Measurements from ENCODE around the gene DNER. TPM values are rescaled to one million over a fixed set of nuclear protein-coding genes. Genes with fewer than 3 reads are reported as not detected.

Gene DNER
- total RNA-seq, 1 experiment from 2014 or later, result 2.9 TPM

DNA sequence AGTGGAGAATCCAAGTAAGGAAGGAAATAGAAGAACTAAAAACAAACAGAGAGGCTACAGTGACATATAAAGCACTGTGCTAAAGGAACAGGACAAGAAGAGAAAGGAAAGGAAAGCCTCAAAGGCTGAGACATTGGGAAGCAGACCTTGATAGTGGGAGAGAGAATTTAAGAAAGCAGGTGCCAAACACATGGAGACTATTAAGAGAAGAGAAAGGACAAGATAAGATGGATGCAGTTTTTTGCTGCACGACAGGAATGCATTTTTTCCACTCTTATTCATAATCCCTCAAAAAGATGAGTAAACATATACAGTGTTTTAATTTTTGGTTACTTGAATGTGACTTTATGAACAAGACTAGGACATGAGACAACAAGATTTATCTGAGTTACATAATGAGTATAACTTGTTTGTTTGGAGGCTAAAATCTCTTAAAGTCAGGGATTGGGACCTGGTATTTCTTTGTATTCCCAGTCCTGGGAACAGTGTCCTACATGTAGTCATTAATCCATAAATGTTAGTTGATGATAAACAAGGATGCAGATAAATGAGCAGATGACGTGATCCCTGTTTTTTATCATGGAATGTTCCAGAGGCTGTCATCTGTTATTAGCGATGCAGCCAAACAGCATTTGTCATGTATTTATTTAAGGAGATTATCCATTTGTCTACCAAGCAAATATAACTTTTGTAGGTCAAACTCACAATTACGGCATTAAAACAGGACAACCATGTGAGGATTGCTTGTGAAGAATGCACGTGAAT, 141.7 kb downstream of the DNER start (continued):
- TF ChIP-seq, protein P1, sequence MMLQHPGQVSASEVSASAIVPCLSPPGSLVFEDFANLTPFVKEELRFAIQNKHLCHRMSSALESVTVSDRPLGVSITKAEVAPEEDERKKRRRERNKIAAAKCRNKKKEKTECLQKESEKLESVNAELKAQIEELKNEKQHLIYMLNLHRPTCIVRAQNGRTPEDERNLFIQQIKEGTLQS (IDR thresholded peaks at IDR 0.05), result no peak
- TF ChIP-seq SRF (IDR thresholded peaks at IDR 0.05; ENCODE audit: low read depth), result no peak
- TF ChIP-seq, protein P2, sequence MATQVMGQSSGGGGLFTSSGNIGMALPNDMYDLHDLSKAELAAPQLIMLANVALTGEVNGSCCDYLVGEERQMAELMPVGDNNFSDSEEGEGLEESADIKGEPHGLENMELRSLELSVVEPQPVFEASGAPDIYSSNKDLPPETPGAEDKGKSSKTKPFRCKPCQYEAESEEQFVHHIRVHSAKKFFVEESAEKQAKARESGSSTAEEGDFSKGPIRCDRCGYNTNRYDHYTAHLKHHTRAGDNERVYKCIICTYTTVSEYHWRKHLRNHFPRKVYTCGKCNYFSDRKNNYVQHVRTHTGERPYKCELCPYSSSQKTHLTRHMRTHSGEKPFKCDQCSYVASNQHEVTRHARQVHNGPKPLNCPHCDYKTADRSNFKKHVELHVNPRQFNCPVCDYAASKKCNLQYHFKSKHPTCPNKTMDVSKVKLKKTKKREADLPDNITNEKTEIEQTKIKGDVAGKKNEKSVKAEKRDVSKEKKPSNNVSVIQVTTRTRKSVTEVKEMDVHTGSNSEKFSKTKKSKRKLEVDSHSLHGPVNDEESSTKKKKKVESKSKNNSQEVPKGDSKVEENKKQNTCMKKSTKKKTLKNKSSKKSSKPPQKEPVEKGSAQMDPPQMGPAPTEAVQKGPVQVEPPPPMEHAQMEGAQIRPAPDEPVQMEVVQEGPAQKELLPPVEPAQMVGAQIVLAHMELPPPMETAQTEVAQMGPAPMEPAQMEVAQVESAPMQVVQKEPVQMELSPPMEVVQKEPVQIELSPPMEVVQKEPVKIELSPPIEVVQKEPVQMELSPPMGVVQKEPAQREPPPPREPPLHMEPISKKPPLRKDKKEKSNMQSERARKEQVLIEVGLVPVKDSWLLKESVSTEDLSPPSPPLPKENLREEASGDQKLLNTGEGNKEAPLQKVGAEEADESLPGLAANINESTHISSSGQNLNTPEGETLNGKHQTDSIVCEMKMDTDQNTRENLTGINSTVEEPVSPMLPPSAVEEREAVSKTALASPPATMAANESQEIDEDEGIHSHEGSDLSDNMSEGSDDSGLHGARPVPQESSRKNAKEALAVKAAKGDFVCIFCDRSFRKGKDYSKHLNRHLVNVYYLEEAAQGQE (IDR thresholded peaks at IDR 0.05; ENCODE audit: low read depth), result no peak
- TF ChIP-seq EZH2 (IDR thresholded peaks at IDR 0.05), result no peak

DNA sequence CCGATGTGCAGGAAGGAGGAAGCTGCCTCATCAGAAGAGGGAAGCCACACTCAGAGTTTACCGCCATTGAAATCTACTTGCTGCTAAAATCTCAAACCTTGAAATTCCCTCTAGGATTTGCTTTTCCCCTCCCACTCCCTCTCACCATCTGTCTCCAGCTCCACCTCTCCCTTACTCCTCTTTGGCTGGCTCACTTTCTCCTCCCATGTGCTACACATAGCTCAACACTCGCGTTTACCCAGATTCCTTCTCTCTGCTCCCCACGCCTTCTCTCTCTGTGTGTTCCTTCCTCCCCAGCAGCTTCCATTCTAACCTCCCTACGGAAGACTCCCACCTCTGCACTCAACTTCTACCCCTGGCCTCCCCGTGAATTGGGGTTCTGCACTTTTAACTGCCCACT, 143.1 kb downstream of the DNER start:
- Histone ChIP-seq H3K79me2 (ENCODE audit: insufficient read depth, low read length) (no peaks in the 10 kb centered on the region), H3K4me3 (replicated peaks in 1 of 2; ENCODE audit: low read depth in 1 of 2, low read length in 2 of 2) (no peak overlapping the region), H2AFZ (ENCODE audit: low read depth, low read length, poor library complexity, severe bottlenecking) (no peak overlapping the region), H4K20me1 (ENCODE audit: insufficient read depth) (no peaks in the 10 kb centered on the region), H3K4me1 (ENCODE audit: control insufficient read depth in 1 of 2, insufficient read depth in 2 of 2, low read length in 2 of 2) (no peaks in the 10 kb centered on the region), H3K27ac (ENCODE audit: low read depth, low read length) (no peak overlapping the region), H3K9me2 (ENCODE audit: insufficient read depth) (no peaks in the 10 kb centered on the region), H3K4me2 (ENCODE audit: low read length) (no peak overlapping the region), H3K9ac (ENCODE audit: low read length) (no peak overlapping the region), H3K27me3 (ENCODE audit: insufficient read depth, low read length) (no peaks in the 10 kb centered on the region), H3K36me3 (ENCODE audit: control insufficient read depth in 1 of 2, insufficient read depth in 2 of 2, low read length in 2 of 2) (no peaks in the 10 kb centered on the region), H3K9me3 (ENCODE audit: control insufficient read depth in 1 of 2, insufficient read depth in 1 of 2, low read depth in 1 of 2, low read length in 2 of 2) (no peaks in the 10 kb centered on the region)
- intact Hi-C loops (cut with micrococcal nuclease), result no loop called here
- TF ChIP-seq SRF (IDR thresholded peaks at IDR 0.05; ENCODE audit: low read depth) (no peak), ZNF274 (IDR thresholded peaks at IDR 0.05; ENCODE audit: low read depth, low read length) (no peak)
- TF ChIP-seq, protein P3, sequence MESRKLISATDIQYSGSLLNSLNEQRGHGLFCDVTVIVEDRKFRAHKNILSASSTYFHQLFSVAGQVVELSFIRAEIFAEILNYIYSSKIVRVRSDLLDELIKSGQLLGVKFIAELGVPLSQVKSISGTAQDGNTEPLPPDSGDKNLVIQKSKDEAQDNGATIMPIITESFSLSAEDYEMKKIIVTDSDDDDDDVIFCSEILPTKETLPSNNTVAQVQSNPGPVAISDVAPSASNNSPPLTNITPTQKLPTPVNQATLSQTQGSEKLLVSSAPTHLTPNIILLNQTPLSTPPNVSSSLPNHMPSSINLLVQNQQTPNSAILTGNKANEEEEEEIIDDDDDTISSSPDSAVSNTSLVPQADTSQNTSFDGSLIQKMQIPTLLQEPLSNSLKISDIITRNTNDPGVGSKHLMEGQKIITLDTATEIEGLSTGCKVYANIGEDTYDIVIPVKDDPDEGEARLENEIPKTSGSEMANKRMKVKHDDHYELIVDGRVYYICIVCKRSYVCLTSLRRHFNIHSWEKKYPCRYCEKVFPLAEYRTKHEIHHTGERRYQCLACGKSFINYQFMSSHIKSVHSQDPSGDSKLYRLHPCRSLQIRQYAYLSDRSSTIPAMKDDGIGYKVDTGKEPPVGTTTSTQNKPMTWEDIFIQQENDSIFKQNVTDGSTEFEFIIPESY (IDR thresholded peaks at IDR 0.05; ENCODE audit: extremely low read depth, insufficient replicate concordance, low read length), result no peak
- ChIA-PET RAD21 (ENCODE audit: low non-redundant PET in 1 of 2, low total read pairs in 2 of 2, uncharacterized antibody in 2 of 2, unreplicated experiment in 2 of 2) (no interaction called here), POLR2A (no interaction called here), CTCF (no interaction called here)
- ATAC-seq, result no peak
- BruUV-seq (replicated peaks), result no TSS peak
- DNase-seq (ENCODE audit: low read depth, low spot score), result no peak

Measured in HCT116 (cell line).